NCI-H1694 (cell line): ENCODE data around the gene WNT9A.
A peak's percentile ranks its signal among the peaks of the same experiment; 100 is the strongest.

Experiments used
- DNase-seq: peaks from one replicate; lab custom pipeline; 2025; lab: John Stamatoyannopoulos, UW

The WNT9A gene

DNA sequence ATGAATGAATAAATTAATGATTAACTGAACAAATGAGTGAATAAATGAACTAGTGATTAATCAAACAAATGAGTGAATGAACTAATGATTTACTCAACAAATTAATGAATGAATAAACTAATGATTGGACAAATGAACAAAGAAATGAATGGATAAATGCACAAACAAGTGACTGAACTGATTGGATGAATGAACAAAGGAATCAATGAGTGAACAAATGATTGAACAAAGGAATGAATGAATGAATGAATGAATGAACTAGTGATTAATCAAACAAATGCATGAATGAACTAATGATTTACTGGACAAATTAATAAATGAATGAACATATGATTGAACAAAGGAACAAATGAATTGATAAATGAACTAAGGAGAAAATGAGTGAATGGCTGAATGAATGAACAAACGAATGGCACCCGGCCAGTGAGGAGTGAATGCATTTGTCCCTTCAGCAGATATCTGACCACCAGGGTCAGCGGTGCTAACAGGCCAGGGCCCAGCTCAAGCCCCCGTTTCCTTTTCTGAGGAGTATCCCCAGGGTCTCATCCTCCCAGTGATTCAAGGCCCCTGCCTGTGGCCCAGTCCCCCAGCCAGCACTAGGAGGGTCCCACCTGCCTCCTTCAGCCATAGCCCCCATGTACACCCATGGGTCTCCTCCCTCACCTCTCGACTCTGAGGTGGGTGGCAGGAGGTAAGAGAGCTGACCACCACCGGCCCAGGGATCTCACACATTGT is 49.9 kb downstream of the WNT9A start:
- no peak for DNase-seq

DNA sequence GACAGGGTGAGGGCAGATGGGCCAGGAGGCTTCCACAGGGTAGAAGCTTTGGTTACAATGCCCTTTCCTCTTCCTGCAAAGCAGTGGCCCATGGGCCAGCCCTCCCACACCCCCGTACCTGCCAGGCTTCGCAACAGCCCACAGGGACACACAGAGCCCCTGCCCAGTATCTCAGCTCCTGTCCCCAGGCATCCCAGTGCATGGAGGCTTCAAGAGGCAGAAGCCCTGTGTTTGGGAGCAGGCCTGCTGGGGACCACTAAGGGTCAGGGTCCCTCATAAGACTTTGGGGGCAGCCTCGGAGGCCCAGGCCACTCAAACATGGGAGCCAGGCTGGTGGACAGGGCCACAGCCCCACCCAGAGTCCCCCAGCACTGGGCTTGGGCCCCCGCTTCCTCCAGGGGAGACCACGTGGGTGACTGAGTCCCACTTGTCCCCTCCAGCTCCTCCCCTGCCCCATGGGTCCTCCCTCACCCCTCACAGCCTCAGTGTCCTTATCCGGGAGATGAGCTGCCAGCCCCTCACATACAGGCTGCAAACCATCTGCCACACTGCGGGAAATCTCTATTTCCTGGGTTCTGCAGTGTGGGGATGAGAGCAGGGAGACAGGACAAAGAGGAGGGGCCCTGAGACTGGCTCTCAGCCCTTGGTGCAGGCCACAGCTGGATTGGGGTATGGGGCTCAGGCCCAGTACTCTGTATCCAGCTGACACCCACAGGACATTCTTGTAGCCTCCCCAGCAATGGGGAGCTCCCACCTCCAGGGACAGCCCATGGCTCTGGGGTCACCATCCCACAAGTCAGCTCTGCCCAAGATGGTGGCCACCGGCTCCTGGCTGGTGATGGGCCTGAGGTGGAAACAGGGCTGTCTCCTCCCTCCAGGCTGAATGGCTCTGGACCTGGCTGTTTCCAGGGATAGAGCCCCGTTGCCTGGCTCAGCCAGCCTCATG is 50.7 kb downstream of the WNT9A start:
- DNase-seq, result no peak

DNA sequence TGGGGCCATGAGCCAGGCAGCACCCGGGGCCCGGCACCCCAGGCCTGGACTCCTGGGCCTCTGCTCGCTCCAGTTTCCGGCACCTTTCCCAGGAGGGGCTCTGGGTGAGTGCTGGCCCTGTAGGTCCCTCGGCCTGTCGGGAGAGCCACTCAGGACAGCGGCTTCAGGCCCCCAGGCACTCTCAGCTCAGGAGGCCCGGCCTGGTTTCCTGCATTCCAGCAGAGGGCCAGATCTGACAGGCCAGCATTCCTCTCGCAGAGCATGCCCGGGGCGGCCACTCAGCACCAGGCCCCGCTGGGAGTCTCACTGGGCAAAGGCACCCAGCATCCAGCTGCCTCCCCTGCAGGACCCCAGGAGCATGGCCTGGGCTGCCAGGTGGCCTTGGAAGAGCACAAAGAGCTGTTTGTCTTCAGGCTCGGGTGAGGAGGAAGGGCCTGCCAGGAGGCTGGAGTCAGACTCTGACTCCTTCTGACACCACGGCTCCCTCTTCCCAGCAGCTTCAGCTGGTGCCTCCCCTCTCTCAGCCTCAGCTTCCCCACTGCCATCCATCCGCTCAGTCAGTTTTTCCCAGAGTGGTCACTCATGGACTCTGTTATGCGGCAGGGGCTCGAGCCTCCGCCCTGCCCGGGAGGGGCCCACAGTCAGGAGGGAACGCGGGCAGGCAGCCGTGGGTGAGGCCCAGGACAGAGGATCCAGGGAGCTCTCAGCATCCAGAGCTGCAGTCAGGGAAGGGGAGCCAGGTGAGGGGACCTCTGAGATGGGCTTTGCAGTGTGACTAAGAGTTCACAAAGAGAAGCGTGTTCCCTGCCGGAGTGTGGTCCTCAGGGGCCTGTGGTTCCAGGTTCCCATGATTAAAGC is 51.7 kb downstream of the WNT9A start:
- DNase-seq, result no peak

DNA sequence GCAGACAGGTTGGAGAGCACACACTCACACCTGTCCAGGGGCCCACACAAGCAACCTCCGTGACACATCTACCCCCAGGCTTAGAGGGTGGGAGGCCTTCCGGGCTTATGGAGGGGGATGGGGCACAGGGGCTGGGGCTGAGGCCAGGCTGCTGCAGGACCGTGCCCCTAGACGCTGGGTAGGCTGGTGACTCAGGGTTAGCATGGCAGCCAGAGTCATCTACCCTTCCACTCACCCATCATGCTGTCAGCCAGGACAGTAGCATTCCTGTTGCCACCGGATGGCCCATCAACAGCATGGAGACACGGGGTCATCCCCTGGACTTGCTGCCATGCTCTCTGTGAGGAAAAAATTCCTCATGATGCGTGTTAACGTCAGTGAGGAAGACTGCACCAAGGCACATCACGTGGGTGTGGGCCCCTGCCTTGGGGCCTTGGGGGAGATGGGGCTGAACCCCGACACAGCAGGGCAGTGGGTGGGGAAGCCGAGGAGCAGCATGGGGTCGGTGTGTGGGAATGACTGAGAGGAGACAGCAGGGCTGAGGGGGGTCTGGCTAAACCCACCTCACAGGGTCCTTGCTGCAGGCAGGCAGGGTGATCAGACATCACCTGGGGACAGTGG is 52.8 kb downstream of the WNT9A start:
- no peak for DNase-seq

DNA sequence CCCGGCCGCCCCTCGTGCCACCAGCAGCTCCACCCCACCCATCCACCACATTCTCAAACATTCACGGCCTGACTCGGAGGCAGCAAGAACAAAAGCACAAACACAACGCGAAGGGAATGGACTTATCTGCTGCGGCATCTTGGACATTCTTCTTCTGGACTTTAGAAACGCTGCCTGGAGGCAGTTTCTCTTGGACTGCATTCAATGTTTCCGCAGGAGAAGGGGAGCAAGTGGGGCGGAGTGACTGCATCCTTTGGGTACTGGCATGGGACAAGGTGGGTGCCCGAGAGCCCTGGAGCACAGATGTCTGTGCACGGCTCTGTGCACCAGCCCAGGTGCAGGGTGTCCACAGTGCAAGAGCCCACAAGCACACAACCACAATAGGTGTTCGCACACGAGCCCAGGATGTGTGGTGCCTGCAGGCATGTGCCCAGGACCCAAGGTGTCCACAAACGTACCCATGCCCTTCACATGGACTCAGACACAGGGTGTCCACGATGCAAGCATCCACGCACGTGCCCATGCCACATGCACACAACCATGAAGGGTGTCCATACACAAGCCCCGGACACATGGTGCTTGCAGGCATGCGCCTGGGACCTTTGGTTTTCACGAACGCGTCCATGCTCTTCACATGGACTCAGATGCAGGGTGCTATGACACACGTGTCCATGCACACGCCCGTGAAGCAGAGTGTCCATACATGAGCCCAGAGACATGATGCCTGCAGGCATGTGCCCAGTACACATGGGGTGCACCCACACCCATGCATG is 53.6 kb downstream of the WNT9A start:
- no peak for DNase-seq

DNA sequence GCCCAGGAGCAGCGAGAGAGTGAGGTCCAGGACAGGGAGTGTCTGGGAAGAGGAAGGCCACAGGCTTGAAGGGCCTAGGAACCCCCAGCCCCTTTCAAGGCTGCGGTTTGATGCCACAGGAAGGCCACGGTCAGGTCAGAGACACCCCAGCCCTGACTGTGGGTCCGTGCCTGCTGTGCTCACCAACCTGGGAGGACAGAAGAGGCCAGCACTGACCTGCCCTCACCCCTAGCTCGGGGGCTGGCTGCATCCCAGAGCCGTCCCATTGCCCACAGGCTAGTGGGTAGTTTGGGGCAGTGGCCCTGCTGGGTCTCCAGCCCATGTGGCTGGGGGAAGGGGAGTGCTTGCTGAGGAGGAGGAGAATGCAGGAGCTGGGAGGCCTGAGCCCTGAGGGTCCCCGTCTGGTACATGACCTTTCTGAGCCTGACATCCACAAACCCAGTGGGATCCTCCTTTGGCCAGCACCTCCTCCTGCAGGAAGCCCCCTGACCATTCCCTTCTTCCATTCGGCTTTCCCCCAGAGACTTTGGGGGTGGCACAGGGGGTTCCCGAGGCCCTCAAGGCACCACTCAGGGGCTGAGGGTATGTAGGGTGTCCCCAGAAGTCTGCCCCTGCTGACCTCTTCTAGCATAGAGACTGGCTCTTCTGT is 54.3 kb downstream of the WNT9A start:
- DNase-seq, result no peak

DNA sequence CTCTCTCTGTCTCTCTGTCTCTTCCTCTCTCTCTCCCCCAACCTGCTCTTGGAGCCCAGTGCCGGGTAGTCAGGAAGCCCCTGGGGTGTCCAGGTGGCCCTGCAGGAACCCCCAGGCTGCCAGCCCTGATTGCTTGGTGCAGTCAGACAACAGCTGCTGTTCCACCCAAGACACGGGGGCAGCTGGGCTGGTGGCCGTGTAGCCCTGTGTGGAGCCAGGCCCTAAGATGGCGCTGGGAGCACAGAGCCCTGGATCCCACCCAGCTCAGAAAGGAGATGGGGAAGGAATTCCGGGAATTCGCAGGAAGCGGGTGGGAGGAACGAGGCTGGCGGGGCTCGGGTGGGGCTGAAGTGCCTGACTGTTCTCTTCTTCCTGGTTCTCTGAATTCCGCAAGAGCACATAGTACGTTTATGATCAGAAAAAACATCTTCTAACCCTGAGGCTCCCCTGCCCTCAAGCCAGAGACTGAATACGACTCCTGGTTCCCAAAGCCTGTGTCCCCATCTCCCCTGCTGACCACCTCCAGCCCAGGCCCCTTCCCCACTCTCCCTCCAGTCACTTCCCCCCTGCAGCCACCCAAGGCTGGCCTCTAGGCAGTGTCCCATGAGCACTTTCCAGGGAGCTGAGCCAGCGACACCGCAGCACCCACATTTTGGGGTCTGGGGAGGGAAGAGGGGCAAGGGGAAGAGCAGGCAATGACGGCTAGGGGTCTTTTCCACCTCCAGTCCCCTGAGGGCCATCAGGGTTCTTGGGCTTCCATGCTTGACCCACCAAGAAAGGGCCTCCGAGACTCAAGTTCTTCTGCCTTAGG is 55.0 kb downstream of the WNT9A start:
- no peak for DNase-seq

DNA sequence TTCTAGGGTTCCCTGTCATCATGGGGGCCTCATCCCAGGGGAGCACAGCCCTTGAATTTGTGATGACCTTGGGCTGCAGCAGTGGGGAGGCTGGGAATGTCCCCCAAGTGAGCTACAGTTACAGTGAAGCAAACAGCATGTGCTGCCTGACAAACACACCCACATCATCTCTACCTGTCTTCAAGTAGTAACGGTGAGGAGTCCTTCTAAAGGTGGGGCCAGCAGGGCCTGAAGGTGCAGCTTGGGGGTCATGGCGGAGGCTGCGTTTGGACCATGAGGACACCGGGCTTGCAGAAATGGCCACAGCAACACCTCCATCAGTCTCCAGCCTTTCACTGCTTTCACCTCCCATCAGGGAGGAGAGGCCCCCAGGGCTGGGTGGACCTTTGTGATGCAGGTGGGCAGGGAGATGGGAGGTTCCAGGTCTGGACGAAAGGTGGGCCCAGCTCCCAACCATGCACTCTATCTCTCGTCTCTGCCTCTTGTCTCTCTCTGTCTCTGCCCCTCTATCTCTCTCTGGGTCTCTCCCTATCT is 55.7 kb downstream of the WNT9A start:
- DNase-seq, result no peak

DNA sequence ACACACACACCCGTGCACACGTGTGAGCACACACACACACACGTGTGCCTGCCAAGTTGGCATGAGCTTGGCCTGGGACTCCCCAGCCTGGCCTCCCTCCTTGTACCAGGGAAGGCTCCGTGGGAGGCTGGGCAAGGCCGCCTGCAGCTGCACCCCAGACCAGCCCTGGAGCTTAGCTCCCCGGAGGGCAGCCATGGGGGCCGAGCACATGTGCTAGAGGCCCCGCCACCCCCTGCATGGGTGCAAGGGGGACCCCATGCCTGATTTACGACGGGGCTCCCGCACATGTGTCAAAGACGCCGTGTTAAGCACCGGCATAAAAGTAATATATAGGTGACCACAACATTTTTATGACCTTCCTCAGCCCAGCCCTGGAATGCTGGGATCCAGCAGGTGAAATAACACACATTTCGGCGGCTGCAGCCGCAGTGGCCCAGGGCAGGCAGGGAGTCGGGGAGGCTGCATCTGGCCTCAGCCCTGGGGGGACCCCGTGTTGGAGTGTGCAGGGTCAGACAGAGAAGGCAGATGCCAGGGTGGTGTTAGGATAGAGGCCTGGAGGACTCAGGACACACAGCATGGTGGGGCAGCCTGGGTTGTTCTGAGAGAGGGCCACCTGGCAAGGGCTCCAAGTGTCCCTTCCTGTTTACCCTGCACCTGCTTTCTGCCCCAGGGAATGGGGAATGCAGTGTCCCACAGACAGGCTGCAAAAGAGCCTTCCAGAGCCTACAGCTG is 56.3 kb downstream of the WNT9A start:
- DNase-seq, result no peak

DNA sequence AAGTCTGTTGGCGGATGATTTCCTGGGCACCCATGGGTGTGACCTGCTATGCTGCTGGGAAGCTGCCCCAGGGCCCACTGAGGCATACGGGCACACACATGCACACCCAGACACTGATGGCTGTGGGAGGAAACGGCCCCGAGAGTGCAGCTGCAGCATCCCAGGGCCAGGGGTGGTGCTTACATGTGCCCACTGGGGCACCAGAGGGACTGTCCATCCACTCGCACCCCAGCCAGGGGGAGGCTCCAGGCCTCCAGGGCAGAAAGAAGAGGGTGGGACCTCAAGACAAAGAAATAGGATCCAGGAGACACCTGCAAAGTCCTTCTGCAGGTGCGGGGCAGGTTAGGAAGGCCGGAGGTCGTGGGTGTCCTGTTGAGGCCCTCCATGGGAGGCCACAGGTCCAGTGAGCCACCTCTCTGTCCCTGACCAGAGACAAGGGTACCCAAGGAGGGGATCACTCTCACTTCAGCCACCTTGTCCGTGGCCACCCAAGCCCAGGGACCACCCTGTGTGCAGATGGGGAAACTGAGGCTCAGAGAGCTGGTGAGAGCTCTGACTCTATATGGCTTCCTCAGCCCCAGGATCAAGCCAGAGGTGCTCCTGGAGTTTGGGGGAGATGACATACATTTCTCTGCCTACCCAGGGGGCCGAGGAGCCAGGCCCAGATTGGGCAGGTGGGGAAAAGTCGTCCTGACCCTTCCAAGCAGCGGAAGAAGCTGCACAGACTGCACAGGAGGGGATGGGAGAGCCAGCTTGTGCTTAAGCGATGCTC is 57.1 kb downstream of the WNT9A start:
- no peak for DNase-seq

DNA sequence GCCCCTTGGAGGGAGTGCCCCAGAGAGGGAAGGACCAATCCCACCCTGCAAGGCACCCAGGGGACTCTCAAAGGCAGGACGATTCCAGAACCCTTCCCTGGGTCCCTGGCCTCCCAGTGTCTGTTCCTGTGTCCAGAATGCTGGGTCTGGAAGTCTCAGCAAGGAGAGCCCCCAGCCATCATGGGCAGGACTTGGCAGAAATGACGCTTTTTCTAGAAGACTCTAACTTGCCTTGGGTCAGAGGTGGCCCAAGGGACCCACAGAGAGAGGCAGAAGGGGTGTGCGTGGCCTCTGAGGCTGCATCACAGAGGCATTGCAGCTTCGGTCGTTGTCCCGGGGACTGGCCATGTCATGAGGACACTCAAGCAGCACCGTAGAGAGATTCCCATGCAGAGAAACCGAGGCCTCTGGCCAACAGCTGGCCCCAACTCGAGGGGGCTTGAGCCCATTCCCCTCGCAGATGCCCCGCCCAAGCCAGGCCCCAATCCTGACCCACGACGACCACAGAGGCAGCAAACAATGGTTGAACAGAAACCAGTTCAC is 57.8 kb downstream of the WNT9A start:
- DNase-seq, result no peak

DNA sequence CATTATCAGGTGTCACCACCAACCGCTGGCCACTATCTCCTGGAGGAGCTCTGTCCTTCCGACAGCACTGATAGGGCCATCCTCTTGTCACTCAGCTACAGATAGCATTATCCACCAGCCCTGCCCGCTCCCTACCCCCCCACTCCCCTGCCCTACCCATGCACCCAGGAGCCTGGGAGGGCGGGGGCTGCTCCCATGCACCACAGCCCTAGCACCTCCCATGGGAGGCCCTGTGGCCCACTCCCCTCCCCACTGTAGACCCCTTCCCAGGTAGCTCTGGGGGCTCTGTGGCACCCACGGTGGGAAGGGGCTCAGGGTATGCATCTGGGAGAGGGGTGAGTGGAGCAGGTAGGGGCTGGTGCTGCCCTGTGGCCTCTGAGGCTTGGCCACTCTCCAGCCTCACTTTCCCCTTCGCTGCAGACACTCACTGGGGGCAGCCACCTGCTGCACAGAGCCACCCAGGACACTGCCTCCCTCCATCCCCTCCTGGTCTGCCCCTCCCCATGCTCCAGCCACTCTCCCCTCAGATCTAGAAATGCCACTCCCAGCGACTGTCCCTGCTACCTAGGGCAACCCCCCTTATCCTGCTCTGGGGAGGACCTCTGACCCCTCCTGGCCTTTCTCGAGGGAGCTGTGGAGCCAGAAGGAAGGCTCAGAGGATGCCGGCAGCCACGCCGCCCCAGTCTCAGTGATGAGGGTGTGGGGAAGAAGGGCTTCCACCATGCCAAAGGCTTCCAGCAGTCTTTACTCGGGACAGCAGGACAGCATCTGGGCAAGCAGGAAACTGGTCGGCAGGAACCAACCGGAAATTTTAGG is 58.5 kb downstream of the WNT9A start:
- DNase-seq, result no peak

DNA sequence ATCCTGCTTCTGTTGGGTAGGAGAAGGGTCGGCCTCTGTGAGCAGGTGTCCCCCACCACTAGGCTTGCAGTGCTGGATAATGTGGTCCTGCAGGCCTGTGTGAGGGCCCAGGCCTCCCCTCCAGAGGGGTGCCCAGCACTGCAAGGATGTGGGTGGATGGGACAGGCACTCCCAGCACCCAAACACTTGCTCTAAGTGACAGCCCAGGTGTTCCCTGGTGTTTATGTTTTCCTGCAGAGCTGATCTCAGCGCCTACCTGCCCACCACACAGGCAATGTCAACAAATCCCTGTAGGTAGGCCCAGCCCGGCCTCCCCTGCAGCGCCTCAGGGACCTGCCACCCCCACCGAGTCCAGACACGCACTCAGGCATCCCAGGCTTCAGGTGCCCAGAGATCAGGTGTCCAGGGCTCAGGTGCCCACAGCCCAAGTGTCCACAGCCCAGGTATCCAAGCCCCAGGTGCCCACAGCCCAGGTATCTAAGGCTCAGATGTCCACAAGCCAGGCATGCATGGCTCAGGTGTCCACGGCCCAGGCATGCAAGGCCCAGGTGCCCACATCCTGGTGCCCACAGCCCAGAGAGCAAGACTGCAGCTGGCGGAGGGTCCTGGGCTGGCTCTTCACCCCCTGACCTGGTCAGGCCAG is 59.2 kb downstream of the WNT9A start:
- no peak for DNase-seq

DNA sequence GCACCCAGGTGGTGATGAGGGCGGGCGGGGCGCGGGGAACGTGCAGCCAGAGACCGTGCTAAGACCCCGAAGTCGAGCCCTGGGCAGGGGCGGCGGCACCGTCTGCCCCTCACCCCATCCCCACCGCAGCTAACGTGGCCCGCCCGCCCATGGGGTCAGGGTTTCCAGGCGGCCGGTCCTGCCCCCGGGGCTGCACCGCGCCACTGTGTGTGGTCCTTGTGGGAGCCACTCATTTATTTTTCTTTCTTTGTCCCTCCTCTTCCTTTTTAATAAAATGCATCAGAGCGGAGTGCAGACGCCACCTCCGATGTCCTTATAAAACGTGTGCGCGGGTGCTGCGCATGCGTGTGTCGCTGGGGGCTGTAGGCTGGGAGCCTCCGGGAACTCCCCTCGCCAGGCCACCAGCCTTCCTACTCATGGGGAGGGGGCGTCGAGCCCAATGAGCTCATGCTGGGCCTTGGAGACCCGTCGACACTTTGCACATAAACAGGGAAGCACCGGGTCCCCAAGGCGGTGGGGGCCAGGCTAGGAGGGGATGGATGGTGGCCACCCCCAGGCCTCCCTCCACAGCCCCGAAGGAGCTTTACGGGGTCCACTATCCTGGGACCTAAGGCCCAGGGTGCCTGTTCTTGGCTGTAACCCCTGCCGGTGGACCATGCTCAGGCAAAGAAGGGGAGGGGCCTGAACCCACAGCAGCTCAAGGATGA is 59.9 kb downstream of the WNT9A start:
- DNase-seq, result no peak

DNA sequence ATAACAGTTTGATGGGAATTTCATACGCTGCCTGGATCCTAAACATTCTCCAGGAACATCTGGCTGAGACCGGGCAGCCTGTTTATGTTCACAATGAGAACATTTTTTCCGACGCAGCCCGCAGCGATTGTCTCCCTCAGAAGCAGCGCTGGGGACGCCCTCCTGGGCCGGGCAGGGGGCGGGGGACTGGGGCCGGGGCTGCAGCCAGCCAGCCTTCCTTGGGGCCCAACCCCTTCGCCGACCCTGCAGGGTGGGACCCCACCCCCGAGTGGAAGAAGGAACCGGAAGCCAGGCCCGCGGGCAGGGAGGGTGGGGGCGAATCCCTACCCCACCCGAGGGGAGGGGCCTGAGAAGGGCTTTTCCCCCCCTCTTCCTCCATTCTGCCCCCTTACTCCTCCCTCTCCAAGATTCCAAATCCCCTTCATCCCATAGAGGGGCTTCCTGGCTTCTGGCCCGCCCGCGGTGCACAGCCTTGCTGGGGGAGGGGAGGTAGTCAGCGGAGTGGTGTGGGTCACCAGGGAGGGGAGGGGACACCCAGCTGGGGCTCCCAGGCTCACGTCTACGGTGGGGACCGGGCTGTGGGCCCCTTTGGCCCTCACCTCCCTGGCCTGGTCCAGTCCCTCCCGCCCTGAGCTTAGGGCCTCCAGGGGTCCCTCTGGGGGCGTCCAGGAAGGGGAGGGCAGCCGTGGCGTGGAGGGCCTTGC is 60.6 kb downstream of the WNT9A start:
- peak; percentile 6 for DNase-seq
